ENCODE data around the gene RFNG. TPM values are rescaled to one million over a fixed set of nuclear protein-coding genes. Genes with fewer than 3 reads are reported as not detected.
A peak's percentile ranks its signal among the peaks of the same experiment; 100 is the strongest.

Gene RFNG
- total RNA-seq, 6 donors from 2014 or later, result 25.0 to 101 (median 37.5) TPM

DNA sequence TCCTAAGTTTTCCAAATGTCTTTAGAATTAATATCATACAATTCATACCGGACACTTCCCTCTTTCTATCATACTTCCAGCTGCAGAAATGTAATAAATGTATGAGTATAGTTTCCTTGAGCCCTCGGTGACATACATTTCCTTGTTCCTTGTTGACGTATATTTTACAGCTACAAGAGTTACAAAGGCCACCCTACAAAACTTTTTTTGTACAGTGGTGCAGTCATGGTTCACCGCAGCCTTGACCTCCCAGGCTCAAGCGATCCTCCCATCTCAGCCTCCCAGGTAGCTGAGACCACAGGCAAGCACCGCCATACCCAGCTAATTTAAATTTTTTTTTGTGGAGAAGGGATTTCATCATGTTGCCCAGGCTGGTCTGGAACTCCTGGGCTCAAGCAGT is 21.2 kb upstream of the RFNG start:
- H3K4me1 ChIP-seq, result no peaks in the 10 kb centered on the region
- no peaks in the 10 kb centered on the region for H3K27me3 ChIP-seq
- no peak overlapping the region for H3K4me3 ChIP-seq
- no peak for ATAC-seq (ENCODE audit: low FRiP score in 2 of 2)
- DNase-seq, result no peak
- 77 to 81% methylated on average over 6 of the region's 6 CpGs for WGBS, 2 donors
- no peak overlapping the region for H3K27ac ChIP-seq
- no peaks in the 10 kb centered on the region for H3K9me3 ChIP-seq
- H3K36me3 ChIP-seq, result peaks cover 0 to 3% (median 0%) of the 10 kb centered on the region in 4 donors
- TF ChIP-seq EP300 (IDR thresholded peaks at IDR 0.05) (no peak), POLR2AphosphoS5 (IDR thresholded peaks at IDR 0.05) (no peak), POLR2A (IDR thresholded peaks at IDR 0.05) (no peak)
- TF ChIP-seq, protein P1, sequence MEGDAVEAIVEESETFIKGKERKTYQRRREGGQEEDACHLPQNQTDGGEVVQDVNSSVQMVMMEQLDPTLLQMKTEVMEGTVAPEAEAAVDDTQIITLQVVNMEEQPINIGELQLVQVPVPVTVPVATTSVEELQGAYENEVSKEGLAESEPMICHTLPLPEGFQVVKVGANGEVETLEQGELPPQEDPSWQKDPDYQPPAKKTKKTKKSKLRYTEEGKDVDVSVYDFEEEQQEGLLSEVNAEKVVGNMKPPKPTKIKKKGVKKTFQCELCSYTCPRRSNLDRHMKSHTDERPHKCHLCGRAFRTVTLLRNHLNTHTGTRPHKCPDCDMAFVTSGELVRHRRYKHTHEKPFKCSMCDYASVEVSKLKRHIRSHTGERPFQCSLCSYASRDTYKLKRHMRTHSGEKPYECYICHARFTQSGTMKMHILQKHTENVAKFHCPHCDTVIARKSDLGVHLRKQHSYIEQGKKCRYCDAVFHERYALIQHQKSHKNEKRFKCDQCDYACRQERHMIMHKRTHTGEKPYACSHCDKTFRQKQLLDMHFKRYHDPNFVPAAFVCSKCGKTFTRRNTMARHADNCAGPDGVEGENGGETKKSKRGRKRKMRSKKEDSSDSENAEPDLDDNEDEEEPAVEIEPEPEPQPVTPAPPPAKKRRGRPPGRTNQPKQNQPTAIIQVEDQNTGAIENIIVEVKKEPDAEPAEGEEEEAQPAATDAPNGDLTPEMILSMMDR (IDR thresholded peaks at IDR 0.05), result no peak

DNA sequence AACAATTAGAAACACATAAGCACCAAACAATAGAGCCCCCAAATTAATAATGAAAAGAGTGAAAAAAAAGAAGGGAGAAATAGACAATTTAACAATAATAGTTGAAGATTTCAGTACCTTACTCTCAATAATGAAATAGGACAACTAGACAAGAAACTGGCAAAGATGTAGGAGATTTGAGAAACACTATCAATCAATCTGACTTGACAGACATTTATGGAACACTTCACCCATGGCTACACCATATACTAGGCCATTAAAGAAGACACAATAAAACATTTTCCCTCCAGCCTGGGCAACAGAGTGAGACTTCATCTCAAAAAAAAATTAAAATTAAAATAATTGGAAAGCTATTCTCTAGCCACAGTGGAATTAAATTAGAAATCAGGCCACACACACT is 19.0 kb upstream of the RFNG start:
- Histone ChIP-seq H3K27me3 (no peaks in the 10 kb centered on the region), H3K27ac (no peak overlapping the region), H3K36me3 (no peaks in the 10 kb centered on the region), H3K9me3 (no peaks in the 10 kb centered on the region), H3K4me3 (no peak overlapping the region), H3K4me1 (peaks cover 7 to 11% (median 8%) of the 10 kb centered on the region in 4 donors)
- TF ChIP-seq, protein P1 (IDR thresholded peaks at IDR 0.05), result no peak
- no peak for TF ChIP-seq EP300 (IDR thresholded peaks at IDR 0.05)
- no peak for TF ChIP-seq POLR2A (IDR thresholded peaks at IDR 0.05)
- TF ChIP-seq POLR2AphosphoS5 (IDR thresholded peaks at IDR 0.05), result no peak
- DNase-seq (no peak), ATAC-seq (ENCODE audit: low FRiP score in 2 of 2) (no peak)

DNA sequence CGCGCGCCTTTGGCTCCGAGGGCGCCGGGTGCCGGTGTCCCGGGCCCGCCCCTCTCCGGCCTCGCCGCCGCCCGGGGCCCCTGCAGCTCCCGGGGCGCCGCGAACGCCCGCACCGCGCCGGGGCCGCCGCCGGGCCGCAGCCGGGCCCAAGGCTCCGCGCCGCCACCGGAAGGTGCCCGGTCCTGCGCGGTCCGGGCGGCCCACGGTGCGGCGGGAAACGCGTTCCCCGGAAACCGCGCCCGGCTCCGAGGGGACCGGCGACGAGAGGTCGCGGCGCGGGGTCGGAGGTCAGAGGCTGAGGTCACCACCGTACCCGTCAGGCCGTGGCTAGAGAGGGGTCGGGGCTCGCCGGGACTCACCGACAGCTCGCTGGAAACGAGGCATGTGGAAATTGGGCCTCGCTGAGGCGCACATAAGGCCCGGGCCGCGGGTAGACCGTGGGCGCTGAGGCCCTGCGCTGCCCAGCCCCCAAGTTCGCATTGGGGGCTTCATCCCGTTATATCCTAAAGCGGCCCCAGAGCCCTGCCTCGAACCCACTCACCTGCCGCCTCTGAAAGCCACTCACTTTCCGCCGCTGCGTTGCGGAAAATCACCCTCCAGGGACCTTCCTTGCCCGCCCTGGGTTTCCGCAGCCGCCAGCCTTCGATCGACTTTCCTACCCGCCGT is 14.2 kb upstream of the RFNG start, which contains the start of gene DUS1L:
Gene DUS1L (minus strand): TSS at position 167 of the 666 bp plus-strand sequence. CDS start 745 bp downstream, outside the sequence.
- WGBS, 2 donors, result 28 to 62% methylated on average over 16 to 34 of the region's 88 CpGs
- peak within 1 kb of the TSS; percentile 81 to 92 (median 86) for H3K27ac ChIP-seq
- peak in 1 of 2 donors; percentile 96 for DNase-seq
- H3K36me3 ChIP-seq, result peaks cover 7 to 35% (median 27%) of the 10 kb centered on the region in 4 donors
- H3K4me3 ChIP-seq, result peak within 1 kb of the TSS; percentile 63 to 99 (median 77)
- TF ChIP-seq EP300 (IDR thresholded peaks at IDR 0.05) (no peak), POLR2AphosphoS5 (IDR thresholded peaks at IDR 0.05) (peak; percentile 64 to 71), POLR2A (IDR thresholded peaks at IDR 0.05) (peak in 1 of 4 donors; percentile 58)
- TF ChIP-seq, protein P1 (IDR thresholded peaks at IDR 0.05), result peak in 2 of 6 experiments; percentile 6 to 27
- H3K9me3 ChIP-seq, result no peaks in the 10 kb centered on the region
- H3K27me3 ChIP-seq, result no peaks in the 10 kb centered on the region
- ATAC-seq (ENCODE audit: low FRiP score in 2 of 2), result peak; percentile 73 to 93
- peaks cover 22 to 34% (median 22%) of the 10 kb centered on the region in 4 donors for H3K4me1 ChIP-seq

GRCh38 chr17:82065193-82065637 is 13.6 kb upstream of the RFNG start:
- H3K36me3 ChIP-seq, result peaks cover 7 to 41% (median 32%) of the 10 kb centered on the region in 4 donors
- H3K27me3 ChIP-seq, result no peaks in the 10 kb centered on the region
- peak overlapping the region; percentile 70 to 92 (median 80) for H3K27ac ChIP-seq

More at GRCh38 chr17:82065193-82065637, 13.6 kb upstream of the RFNG start:
- Histone ChIP-seq H3K9me3 (no peaks in the 10 kb centered on the region), H3K4me1 (peaks cover 22 to 34% (median 22%) of the 10 kb centered on the region in 4 donors), H3K4me3 (peak overlapping the region; percentile 63 to 99 (median 77))
- 3 to 6% methylated on average over 12 to 20 of the region's 47 CpGs for WGBS, 2 donors
- peak in 1 of 2 donors; percentile 36 for ATAC-seq (ENCODE audit: low FRiP score in 2 of 2)
- TF ChIP-seq EP300 (IDR thresholded peaks at IDR 0.05), result no peak
- TF ChIP-seq POLR2AphosphoS5 (IDR thresholded peaks at IDR 0.05), result no peak
- TF ChIP-seq, protein P1 (IDR thresholded peaks at IDR 0.05), result no peak
- no peak for TF ChIP-seq POLR2A (IDR thresholded peaks at IDR 0.05)
- DNase-seq, result no peak
